Fibroblast of villous mesenchyme (primary cell): ENCODE measurements around the gene CTSH. TPM values are rescaled to one million over a fixed set of nuclear protein-coding genes. Genes with fewer than 3 reads are reported as not detected.

Experiments used
- DNase-seq: peaks from one replicate; pipeline ENCODE4 v3.0.0-alpha.2; 2010; ENCODE audit warnings: low read depth
- H3K4me3 ChIP-seq: 2 replicates; pipeline ENCODE4 v1.5.1; 2011; ENCODE audit warnings: low read depth, mild to moderate bottlenecking, low read length
- total RNA-seq: library from RNA; depleted of rRNA; stranded (reverse); fragments of >200 nt; gene quantifications from 2 replicates; pipeline ENCODE4 v1.2.3, GENCODE V29; 2012
- TF ChIP-seq, protein P1 (sequence below): IDR thresholded peaks from 2 replicates; pipeline ENCODE4 v1.5.1; 2012; ENCODE audit warnings: low read depth, mild to moderate bottlenecking, low read length; ENCODE audit not compliant: insufficient read depth

Gene CTSH
- total RNA-seq, 1 donor, result 15.1 TPM

GRCh38 chr15:78990278-78990677 lies 45.4 kb upstream of the CTSH start:
- H3K4me3 ChIP-seq, result no peak overlapping the region
- DNase-seq, result no peak
- TF ChIP-seq, protein P1, sequence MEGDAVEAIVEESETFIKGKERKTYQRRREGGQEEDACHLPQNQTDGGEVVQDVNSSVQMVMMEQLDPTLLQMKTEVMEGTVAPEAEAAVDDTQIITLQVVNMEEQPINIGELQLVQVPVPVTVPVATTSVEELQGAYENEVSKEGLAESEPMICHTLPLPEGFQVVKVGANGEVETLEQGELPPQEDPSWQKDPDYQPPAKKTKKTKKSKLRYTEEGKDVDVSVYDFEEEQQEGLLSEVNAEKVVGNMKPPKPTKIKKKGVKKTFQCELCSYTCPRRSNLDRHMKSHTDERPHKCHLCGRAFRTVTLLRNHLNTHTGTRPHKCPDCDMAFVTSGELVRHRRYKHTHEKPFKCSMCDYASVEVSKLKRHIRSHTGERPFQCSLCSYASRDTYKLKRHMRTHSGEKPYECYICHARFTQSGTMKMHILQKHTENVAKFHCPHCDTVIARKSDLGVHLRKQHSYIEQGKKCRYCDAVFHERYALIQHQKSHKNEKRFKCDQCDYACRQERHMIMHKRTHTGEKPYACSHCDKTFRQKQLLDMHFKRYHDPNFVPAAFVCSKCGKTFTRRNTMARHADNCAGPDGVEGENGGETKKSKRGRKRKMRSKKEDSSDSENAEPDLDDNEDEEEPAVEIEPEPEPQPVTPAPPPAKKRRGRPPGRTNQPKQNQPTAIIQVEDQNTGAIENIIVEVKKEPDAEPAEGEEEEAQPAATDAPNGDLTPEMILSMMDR, result no peak

DNA sequence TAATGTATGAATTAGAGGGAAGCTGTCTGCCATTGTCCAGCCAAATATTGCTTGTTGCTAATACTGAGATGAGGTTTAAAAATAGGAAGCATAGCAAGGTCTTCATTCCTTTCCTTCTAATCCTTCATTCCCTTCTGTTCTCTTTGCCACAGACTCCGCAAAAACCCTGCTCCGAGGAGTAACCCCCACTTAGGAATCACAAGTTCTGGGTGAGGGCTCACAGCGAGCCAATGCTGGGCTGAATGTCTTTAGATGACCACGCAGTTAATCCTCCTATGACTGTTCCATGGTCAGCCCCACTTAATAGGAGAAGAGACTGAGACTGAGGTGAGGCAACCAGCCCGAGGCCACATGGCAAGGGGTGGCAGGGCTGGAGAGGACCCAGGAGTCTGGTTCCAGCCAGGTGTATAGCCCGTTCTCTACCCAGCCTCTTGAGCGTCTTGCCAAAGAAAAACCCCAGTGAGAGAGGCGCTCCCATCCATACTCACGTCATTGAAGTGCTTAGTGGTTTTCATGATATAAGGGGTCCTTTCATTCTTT lies 44.9 kb upstream of the CTSH start:
- no peak overlapping the region for H3K4me3 ChIP-seq
- TF ChIP-seq, protein P1, result no peak
- DNase-seq, result no peak

DNA sequence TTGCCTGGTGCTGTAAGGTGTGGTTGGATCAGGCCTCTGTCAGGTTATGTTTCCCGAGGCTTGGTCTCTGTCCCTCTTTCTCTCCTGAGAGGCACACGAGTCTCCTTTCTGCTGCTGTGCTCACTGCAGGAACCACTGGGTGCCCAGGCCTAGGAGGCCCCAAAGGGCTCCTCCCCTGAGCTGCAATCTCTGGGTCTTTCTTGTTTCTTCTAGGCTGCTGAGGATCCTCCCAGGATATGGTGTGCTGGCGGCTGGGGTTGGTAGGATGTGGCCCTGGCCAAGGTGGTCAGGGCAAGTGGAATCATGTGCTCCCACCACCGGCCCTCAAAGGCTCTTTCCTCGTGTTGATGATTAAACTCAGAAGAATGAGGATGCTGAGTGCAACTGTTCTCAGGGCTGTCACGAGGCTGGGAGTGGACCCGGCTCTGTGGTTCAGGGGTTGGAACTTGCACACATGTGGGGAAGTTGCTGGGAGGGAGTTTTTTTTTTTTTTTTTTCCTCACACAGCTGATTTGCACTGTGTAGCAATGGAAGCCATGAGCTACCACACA lies 43.6 kb upstream of the CTSH start:
- DNase-seq, result peak; percentile 99
- TF ChIP-seq, protein P1, result no peak
- no peak overlapping the region for H3K4me3 ChIP-seq

DNA sequence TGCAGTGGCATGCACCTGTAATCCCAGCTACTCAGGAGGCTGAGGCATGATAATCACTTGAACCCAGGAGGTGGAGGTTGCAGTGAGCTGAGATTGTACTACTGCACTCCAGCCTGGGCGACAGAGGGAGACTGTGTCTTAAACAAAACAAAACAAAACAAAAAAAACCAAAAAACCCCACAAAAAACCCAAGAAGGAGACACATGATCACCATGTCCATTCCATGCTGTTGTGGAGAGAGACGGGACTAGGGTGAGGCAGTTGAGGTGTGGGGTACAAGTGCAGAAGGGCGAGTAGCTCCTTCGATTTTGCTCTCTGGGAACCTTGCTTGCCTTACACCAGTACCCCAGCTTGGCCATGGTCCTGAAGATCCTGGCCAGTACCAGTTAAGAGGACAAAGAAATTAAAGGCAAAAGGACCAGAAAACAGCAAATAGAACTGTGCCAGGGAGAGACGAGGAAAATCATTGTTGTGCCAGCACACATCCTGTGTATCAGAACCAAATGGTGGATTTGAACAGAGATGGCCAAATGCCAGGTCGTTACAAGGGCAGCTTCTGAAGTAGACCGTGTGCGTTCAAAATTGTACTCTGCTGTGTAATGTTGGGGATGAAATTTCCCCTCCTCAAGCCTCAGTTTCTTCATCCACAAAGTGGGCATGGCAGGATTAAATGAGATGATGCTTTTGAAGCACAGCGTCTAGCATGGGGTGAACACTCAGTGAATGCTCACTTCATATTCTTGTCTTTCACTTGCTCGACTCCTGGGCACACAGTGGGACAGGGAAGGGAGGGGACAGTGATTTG lies 42.9 kb upstream of the CTSH start:
- H3K4me3 ChIP-seq, result no peak overlapping the region
- no peak for DNase-seq
- TF ChIP-seq, protein P1, result no peak

- TF ChIP-seq, protein P1, result no peak
- no peak for DNase-seq
- no peak overlapping the region for H3K4me3 ChIP-seq
Observed at GRCh38 chr15:78985859-78986475, 41.1 kb upstream of the CTSH start.

DNA sequence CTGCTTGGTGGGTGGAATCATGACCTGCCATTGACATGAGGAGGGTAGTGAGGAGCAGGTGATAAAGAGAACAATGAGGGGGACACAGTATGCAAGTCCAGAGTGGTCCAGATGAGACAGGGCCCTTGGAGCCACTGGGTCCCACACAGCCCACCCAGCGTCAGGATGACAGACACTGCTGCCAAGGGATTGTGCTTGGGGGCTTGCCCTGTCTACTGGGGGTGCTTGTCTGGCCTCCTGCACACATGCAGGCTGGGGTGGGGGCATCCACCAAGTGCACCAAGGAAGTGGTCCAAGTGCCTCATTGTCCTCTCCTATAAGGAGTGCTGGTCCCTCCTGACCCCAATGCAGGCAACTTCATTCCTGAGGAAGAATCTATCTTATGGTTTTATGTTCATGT lies 39.2 kb upstream of the CTSH start:
- H3K4me3 ChIP-seq, result no peak overlapping the region
- TF ChIP-seq, protein P1, result no peak
- no peak for DNase-seq
